SKM-1 treated with dmso at 0.1 percent for 144 hours (cell line): ENCODE results near the gene SLC6A19.
"Not testable (repeated sequence)": the region's sequence is repeated elsewhere in the genome, so short reads cannot be mapped to it uniquely, and the experiment has no call there.

Source experiments
- DNase-seq: peaks from one replicate; lab custom pipeline; 2025; ENCODE audit not compliant: unreplicated experiment; lab: John Stamatoyannopoulos, UW

SLC6A19 gene

GRCh38 chr5:1201327-1202025, at the start of gene SLC6A19:
TSS of gene SLC6A19 (plus strand) at chr5:1201595. CDS start at chr5:1201651, 56 bp downstream.
- no peak for DNase-seq

- DNase-seq: no peak
These were observed 49.2 kb upstream of the SLC6A19 start for GRCh38 chr5:1152156-1152555.

- DNase-seq: no peak
These were observed 48.6 kb upstream of the SLC6A19 start for GRCh38 chr5:1152771-1153282.

GRCh38 chr5:1153428-1153827, 48.0 kb upstream of the SLC6A19 start:
- DNase-seq: no peak

- DNase-seq: no peak
These were observed 46.0 kb upstream of the SLC6A19 start for GRCh38 chr5:1155191-1156032.

GRCh38 chr5:1156033-1156753, 45.2 kb upstream of the SLC6A19 start:
- no peak for DNase-seq

GRCh38 chr5:1156754-1157460, 44.5 kb upstream of the SLC6A19 start:
- DNase-seq: no peak

- DNase-seq: not testable (repeated sequence)
These were observed 43.9 kb upstream of the SLC6A19 start for GRCh38 chr5:1157461-1157986.

GRCh38 chr5:1158647-1159340, 42.6 kb upstream of the SLC6A19 start:
- no peak for DNase-seq

GRCh38 chr5:1159341-1159675, 42.1 kb upstream of the SLC6A19 start:
- DNase-seq: no peak

GRCh38 chr5:1159774-1160406, 41.5 kb upstream of the SLC6A19 start:
- no peak for DNase-seq

GRCh38 chr5:1161108-1161832, 40.1 kb upstream of the SLC6A19 start:
- no peak for DNase-seq

GRCh38 chr5:1161833-1162229, 39.6 kb upstream of the SLC6A19 start:
- no peak for DNase-seq

GRCh38 chr5:1162276-1162675, 39.1 kb upstream of the SLC6A19 start:
- no peak for DNase-seq

GRCh38 chr5:1162751-1163150, 38.6 kb upstream of the SLC6A19 start:
- DNase-seq: no peak

- DNase-seq: no peak
These were observed 38.0 kb upstream of the SLC6A19 start for GRCh38 chr5:1163366-1163765.

GRCh38 chr5:1163879-1164278, 37.5 kb upstream of the SLC6A19 start:
- no peak for DNase-seq

GRCh38 chr5:1164696-1165630, 36.4 kb upstream of the SLC6A19 start:
- DNase-seq: peak; percentile 27
